ENCODE results near the gene AGTPBP1. TPM values are rescaled to one million over a fixed set of nuclear protein-coding genes. Genes with fewer than 3 reads are reported as not detected.

Gene AGTPBP1
- total and polyA plus RNA-seq, 2 of the 8 experiments (the other 6 are each of a cell fraction or from before 2014, with no cell fraction given), result 13.4 to 65.2 TPM

DNA sequence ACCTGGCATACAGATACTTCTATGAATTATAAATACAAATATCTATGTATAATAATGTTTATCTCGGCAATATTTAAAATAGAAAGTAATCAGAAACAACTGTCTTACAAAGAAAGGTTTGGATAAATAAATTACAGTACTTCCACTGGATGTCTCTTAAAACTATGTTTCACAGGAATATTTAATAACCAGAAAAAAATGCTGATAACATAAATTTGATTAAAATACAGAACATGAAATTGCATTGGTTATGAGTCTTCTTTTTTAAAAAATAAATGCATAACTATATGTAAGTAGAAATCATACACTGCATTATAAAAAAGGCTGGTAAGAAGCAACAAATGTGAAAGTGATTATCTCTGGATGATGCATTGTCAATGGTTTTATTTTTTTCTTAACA, 126.0 kb downstream of the AGTPBP1 start (continued):
- no peak for TF ChIP-seq CHD7 (IDR thresholded peaks at IDR 0.05; ENCODE audit: insufficient replicate concordance, low read length)
- TF ChIP-seq BRCA1 (IDR thresholded peaks at IDR 0.05; ENCODE audit: low read depth, low read length), result no peak
- TF ChIP-seq HDAC2 (IDR thresholded peaks at IDR 0.05; ENCODE audit: borderline replicate concordance in 1 of 2, low read depth in 2 of 2, low read length in 2 of 2), result no peak
- no peak for TF ChIP-seq TEAD4 (IDR thresholded peaks at IDR 0.05; ENCODE audit: low read depth, low read length)
- no peak for TF ChIP-seq GTF2F1 (IDR thresholded peaks at IDR 0.05; ENCODE audit: borderline replicate concordance, low read depth, low read length)
- no peak for TF ChIP-seq NRF1 (IDR thresholded peaks at IDR 0.05; ENCODE audit: low read depth, low read length)

Measured in H1 (cell line).